Tibial artery (tissue), 4 donors: ENCODE measurements around the gene PPP2R2B.

Experiments
- DNase-seq, 2 donors: peaks; one replicate each; pipeline ENCODE4 v3.0.0-alpha.2; 2019
- H3K27ac ChIP-seq, 2 donors: fragments of 200-600 bp; sonication (generic) in 1 of 2; 1 replicate in 1 of 2; 2 replicates in 1 of 2; pipeline ENCODE4 v1.5.1; 2018 to 2019; ENCODE audit warnings: mild to moderate bottlenecking in 1 of 2
- H3K27me3 ChIP-seq, 2 donors: fragments of 200-600 bp; sonication (generic) in 1 of 2; one replicate each; pipeline versions ENCODE4 v1.5.1 to v1.6.0; 2016 to 2019
- H3K36me3 ChIP-seq, 3 donors: fragments of 200-600 bp; sonication (generic) in 2 of 3; one replicate each; pipeline ENCODE4 v1.5.1; 2016 to 2019; ENCODE audit warnings: mild to moderate bottlenecking in 2 of 3
- H3K4me1 ChIP-seq, 4 donors: fragments of 200-600 bp; sonication (generic) in 2 of 4; 1 replicate in 3 of 4; 2 replicates in 1 of 4; pipeline ENCODE4 v1.5.1; 2016 to 2019
- H3K4me3 ChIP-seq, 2 donors: fragments of 200-600 bp; sonication (generic) in 1 of 2; 1 replicate in 1 of 2; 2 replicates in 1 of 2; pipeline ENCODE4 v1.5.1; 2018 to 2019; ENCODE audit warnings: mild to moderate bottlenecking in 2 of 2
- H3K9me3 ChIP-seq, 3 donors: fragments of 200-600 bp; sonication (generic) in 1 of 3; one replicate each; pipeline ENCODE4 v1.5.1; 2016 to 2019
- intact Hi-C: fragments of 100-400 bp; cut with DNase I; formaldehyde crosslinking; loops from one replicate; pipeline ENCODE4 v1.15.0; 2023; ENCODE audit warnings: low total_unique reads
- TF ChIP-seq, protein P1 (sequence below), 2 experiments: fragments of 200-600 bp in 1 of 2; fragments of 450-650 bp in 1 of 2; IDR thresholded peaks; one replicate each; pipeline ENCODE4 v1.5.1; 2017 to 2019; ENCODE audit warnings: antibody characterized with exemption in 2 of 2, mild to moderate bottlenecking in 1 of 2, moderate library complexity in 1 of 2

Gene PPP2R2B

DNA sequence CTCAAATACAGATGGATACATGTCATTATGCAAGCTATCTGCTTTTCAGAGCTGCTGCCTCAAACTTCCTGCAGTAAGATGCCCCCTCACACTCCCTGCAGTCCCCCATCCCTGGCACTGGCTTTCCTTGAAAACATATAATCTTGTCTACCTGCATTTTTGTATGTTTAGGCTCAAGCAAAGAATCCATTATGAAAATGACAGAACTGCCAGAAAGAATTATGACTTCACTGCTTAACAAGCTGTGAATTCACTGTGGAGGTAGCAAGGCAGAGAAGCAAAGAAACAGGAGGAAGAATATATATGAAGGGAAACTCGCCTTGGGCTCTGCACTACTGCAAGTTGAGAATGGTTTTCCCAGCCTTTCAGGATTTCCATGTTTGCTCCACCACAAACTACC is 39.4 kb upstream of the PPP2R2B start:
- Histone ChIP-seq H3K27ac (no peak overlapping the region), H3K9me3 (no peaks in the 10 kb centered on the region), H3K4me3 (no peak overlapping the region), H3K27me3 (no peaks in the 10 kb centered on the region), H3K4me1 (no peaks in the 10 kb centered on the region), H3K36me3 (no peaks in the 10 kb centered on the region)
- intact Hi-C loops, result no loop called here
- TF ChIP-seq, protein P1, sequence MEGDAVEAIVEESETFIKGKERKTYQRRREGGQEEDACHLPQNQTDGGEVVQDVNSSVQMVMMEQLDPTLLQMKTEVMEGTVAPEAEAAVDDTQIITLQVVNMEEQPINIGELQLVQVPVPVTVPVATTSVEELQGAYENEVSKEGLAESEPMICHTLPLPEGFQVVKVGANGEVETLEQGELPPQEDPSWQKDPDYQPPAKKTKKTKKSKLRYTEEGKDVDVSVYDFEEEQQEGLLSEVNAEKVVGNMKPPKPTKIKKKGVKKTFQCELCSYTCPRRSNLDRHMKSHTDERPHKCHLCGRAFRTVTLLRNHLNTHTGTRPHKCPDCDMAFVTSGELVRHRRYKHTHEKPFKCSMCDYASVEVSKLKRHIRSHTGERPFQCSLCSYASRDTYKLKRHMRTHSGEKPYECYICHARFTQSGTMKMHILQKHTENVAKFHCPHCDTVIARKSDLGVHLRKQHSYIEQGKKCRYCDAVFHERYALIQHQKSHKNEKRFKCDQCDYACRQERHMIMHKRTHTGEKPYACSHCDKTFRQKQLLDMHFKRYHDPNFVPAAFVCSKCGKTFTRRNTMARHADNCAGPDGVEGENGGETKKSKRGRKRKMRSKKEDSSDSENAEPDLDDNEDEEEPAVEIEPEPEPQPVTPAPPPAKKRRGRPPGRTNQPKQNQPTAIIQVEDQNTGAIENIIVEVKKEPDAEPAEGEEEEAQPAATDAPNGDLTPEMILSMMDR (IDR thresholded peaks at IDR 0.05), result no peak
- DNase-seq, result no peak

DNA sequence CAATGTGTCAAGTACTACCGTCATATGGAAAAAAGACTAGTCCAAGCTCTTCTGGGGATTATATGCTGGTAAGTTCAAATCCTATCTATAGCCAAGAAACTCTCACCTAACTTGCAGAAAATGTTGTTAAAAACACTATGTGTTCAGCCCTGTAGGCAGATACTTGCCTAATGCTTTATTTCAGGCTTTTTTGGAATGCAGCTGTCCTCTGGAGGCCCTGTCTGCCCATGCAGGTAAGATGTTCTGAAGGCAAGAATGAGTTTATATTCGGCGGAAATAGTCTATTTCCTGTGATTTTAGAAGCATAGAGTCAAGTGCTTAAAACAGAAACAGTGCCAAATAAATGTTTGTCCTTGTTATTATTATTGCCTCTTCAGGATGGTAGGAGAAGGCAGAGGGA is 34.3 kb upstream of the PPP2R2B start:
- intact Hi-C loops, result no loop called here
- TF ChIP-seq, protein P1 (IDR thresholded peaks at IDR 0.05), result no peak
- no peak overlapping the region for H3K4me3 ChIP-seq
- H3K27me3 ChIP-seq, result no peaks in the 10 kb centered on the region
- H3K36me3 ChIP-seq, result no peaks in the 10 kb centered on the region
- DNase-seq, result no peak
- H3K9me3 ChIP-seq, result no peaks in the 10 kb centered on the region
- no peaks in the 10 kb centered on the region for H3K4me1 ChIP-seq
- H3K27ac ChIP-seq, result no peak overlapping the region

DNA sequence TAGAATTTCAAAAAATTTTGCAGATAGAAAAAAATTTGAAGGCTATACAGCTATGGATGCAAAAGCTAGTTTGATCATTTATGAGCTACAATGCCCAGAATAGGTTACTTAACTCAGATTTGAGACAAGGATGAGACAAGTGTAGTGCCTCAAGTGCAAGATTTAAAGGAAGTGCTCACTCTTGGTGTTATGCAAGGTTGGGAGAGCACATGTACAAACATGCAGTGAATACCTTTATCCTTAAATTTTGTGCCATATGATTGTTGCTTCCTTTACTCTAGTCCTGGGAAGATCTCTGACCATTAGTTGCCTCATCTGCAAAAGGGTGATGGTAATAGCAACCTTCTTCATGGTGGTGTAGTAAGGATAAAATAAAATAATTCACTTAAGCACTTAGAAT is 31.7 kb upstream of the PPP2R2B start:
- TF ChIP-seq, protein P1 (IDR thresholded peaks at IDR 0.05), result no peak
- H3K4me3 ChIP-seq, result no peak overlapping the region
- no peak overlapping the region for H3K27ac ChIP-seq

DNA sequence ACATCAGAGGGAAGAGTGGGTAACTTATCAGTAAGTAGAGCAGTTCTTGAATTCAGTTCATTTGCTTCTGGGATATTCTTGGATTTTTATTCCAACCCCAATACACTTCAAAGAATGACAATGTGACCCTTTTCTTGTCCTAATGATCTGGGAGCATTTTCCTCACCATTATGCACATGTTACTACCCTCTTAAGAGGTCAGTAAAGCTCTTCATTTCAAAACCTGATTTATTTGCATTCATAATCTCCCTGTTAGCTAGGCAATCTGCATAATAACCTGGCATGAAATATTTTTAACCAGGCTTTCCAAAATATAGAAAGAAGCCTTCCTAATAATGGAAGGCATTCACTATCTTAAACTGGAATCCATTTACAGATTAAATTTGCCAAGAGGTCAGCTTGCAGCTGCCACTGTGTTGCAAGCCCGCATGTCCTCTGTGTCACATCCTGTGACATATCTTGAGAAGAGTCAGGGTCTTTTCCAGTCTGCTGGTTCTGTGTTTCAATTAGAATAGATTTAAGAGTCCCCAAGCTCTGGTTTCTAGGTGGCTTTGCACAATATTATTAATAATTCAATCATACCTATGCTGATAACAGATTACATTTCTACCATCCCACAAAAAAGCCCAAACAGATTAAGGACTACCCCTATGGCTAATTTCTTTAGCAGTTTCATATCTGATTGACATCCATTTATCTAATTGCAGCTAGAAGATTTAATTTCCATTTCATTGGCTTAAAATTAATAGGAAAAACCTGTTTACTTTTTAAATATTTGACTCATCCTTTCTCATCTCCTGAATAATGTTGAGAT is 30.9 kb upstream of the PPP2R2B start:
- Histone ChIP-seq H3K4me3 (no peak overlapping the region), H3K4me1 (no peaks in the 10 kb centered on the region), H3K36me3 (no peaks in the 10 kb centered on the region), H3K27me3 (no peaks in the 10 kb centered on the region), H3K27ac (no peak overlapping the region), H3K9me3 (no peaks in the 10 kb centered on the region)
- no peak for DNase-seq
- intact Hi-C loops, result no loop called here
- TF ChIP-seq, protein P1 (IDR thresholded peaks at IDR 0.05), result no peak

More for the DNA sequence above, 31.7 kb upstream of the PPP2R2B start:
- no peaks in the 10 kb centered on the region for H3K36me3 ChIP-seq
- no peaks in the 10 kb centered on the region for H3K27me3 ChIP-seq
- no peaks in the 10 kb centered on the region for H3K9me3 ChIP-seq
- intact Hi-C loops, result no loop called here
- no peaks in the 10 kb centered on the region for H3K4me1 ChIP-seq
- DNase-seq, result no peak

DNA sequence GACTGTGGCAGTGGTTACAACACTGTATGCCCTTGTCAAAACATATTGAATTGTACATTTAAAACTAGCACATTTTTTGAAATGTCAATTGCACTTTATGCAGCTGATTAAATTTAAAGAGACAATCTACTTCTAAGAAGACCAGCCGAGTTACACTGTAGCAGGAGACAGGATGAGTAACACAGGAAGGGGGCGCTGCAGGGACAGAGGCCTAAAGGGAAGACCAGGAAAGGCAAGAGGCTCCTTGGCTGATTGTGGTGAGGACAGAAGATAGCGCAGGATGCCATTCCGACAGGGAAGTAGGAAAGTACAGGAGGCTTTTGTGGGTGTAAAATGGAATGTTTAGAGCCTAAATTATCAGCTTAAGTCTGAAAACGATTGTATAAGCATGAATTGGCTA is 28.2 kb upstream of the PPP2R2B start:
- H3K27ac ChIP-seq, result no peak overlapping the region
- no peaks in the 10 kb centered on the region for H3K27me3 ChIP-seq
- H3K4me1 ChIP-seq, result no peaks in the 10 kb centered on the region
- H3K36me3 ChIP-seq, result no peaks in the 10 kb centered on the region
- no peak overlapping the region for H3K4me3 ChIP-seq
- no peaks in the 10 kb centered on the region for H3K9me3 ChIP-seq
- no peak for DNase-seq
- intact Hi-C loops, result no loop called here
- TF ChIP-seq, protein P1 (IDR thresholded peaks at IDR 0.05), result no peak
